ENCODE measurements around the gene TFCP2L1.

DNA sequence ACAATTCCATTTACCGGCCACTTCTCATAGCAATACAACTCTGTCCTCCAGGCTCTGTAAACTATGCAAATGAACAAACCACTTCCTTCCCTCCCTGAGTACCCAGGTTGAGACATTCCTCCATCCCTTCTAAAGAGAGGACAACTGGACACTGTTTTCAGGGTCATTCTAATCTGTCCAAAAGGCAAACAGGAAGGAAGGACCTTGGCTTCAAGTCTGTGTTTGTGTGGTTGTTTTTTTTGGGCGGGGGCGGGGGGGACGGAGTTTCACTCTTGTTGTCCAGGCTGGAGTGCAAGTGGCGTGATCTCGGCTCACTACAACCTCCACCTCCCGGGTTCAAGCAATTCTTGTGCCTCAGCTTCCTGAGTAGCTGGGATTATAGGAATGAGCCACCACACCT is 3.3 kb downstream of the TFCP2L1 start:
- TF ChIP-seq NFRKB (IDR thresholded peaks at IDR 0.05) (no peak), ARNT (IDR thresholded peaks at IDR 0.05) (no peak), FOXA1 (IDR thresholded peaks at IDR 0.05) (no peak), L3MBTL2 (conservative IDR thresholded peaks at IDR 0.05) (no peak), SP1 (IDR thresholded peaks at IDR 0.05) (no peak), BHLHE40 (IDR thresholded peaks at IDR 0.05; ENCODE audit: borderline replicate concordance) (no peak), ELF4 (IDR thresholded peaks at IDR 0.05) (no peak), SUZ12 (IDR thresholded peaks at IDR 0.05) (no peak), FOXM1 (IDR thresholded peaks at IDR 0.05; ENCODE audit: borderline replicate concordance) (no peak)
